ENCODE measurements around the gene SCMH1.
A peak's percentile ranks its signal among the peaks of the same experiment; 100 is the strongest.

Gene SCMH1

GRCh38 chr1:41286486-41286885, 44.4 kb upstream of the SCMH1 start:
- Histone ChIP-seq H3K9ac (ENCODE audit: low read length) (no peak overlapping the region), H3K79me2 (ENCODE audit: low read length) (no peaks in the 10 kb centered on the region), H3K4me3 (ENCODE audit: low read length) (no peak overlapping the region), H3K9me3 (ENCODE audit: insufficient read depth, low read length) (no peaks in the 10 kb centered on the region), H4K20me1 (ENCODE audit: insufficient read depth, low read length) (no peaks in the 10 kb centered on the region), H3K27me3 (ENCODE audit: low read depth, low read length) (peaks cover 40% of the 10 kb centered on the region), H2AFZ (ENCODE audit: low read depth, low read length) (no peak overlapping the region), H3K4me1 (ENCODE audit: low read length) (no peaks in the 10 kb centered on the region), H3K27ac (ENCODE audit: low read length) (no peak overlapping the region), H3K36me3 (replicated peaks; ENCODE audit: low read depth, low read length) (no peaks in the 10 kb centered on the region), H3K4me2 (ENCODE audit: low read length) (no peak overlapping the region)
- TF ChIP-seq CTCF (IDR thresholded peaks at IDR 0.05; ENCODE audit: low read depth, low read length) = no peak
- TF ChIP-seq EZH2phosphoT487 (IDR thresholded peaks at IDR 0.05; ENCODE audit: low read depth) = no peak

- H2AFZ ChIP-seq (ENCODE audit: low read depth, low read length) = no peak overlapping the region
- no peak overlapping the region for H3K27ac ChIP-seq (ENCODE audit: low read length)
- H3K27me3 ChIP-seq (ENCODE audit: low read depth, low read length) = peaks cover 37% of the 10 kb centered on the region
- H4K20me1 ChIP-seq (ENCODE audit: insufficient read depth, low read length) = no peaks in the 10 kb centered on the region
- H3K36me3 ChIP-seq (replicated peaks; ENCODE audit: low read depth, low read length) = no peaks in the 10 kb centered on the region
- no peaks in the 10 kb centered on the region for H3K4me1 ChIP-seq (ENCODE audit: low read length)
- H3K4me3 ChIP-seq (ENCODE audit: low read length) = no peak overlapping the region
- H3K4me2 ChIP-seq (ENCODE audit: low read length) = no peak overlapping the region
- H3K9ac ChIP-seq (ENCODE audit: low read length) = no peak overlapping the region
- no peaks in the 10 kb centered on the region for H3K9me3 ChIP-seq (ENCODE audit: insufficient read depth, low read length)
- H3K79me2 ChIP-seq (ENCODE audit: low read length) = no peaks in the 10 kb centered on the region
- no peak for TF ChIP-seq CTCF (IDR thresholded peaks at IDR 0.05; ENCODE audit: low read depth, low read length)
- TF ChIP-seq EZH2phosphoT487 (IDR thresholded peaks at IDR 0.05; ENCODE audit: low read depth) = no peak
Observed at GRCh38 chr1:41285818-41286217, 43.7 kb upstream of the SCMH1 start.

- H3K9me3 ChIP-seq (ENCODE audit: insufficient read depth, low read length) = no peaks in the 10 kb centered on the region
- no peak overlapping the region for H3K27ac ChIP-seq (ENCODE audit: low read length)
- no peak overlapping the region for H2AFZ ChIP-seq (ENCODE audit: low read depth, low read length)
- no peak overlapping the region for H3K9ac ChIP-seq (ENCODE audit: low read length)
- no peaks in the 10 kb centered on the region for H3K36me3 ChIP-seq (replicated peaks; ENCODE audit: low read depth, low read length)
- TF ChIP-seq CTCF (IDR thresholded peaks at IDR 0.05; ENCODE audit: low read depth, low read length) = no peak
- TF ChIP-seq EZH2phosphoT487 (IDR thresholded peaks at IDR 0.05; ENCODE audit: low read depth) = no peak
- no peaks in the 10 kb centered on the region for H3K79me2 ChIP-seq (ENCODE audit: low read length)
- H3K27me3 ChIP-seq (ENCODE audit: low read depth, low read length) = peaks cover 31% of the 10 kb centered on the region
- no peaks in the 10 kb centered on the region for H3K4me1 ChIP-seq (ENCODE audit: low read length)
- H3K4me2 ChIP-seq (ENCODE audit: low read length) = no peak overlapping the region
- H3K4me3 ChIP-seq (ENCODE audit: low read length) = no peak overlapping the region
- no peaks in the 10 kb centered on the region for H4K20me1 ChIP-seq (ENCODE audit: insufficient read depth, low read length)
Observed at GRCh38 chr1:41284121-41284520, 42.0 kb upstream of the SCMH1 start.

DNA sequence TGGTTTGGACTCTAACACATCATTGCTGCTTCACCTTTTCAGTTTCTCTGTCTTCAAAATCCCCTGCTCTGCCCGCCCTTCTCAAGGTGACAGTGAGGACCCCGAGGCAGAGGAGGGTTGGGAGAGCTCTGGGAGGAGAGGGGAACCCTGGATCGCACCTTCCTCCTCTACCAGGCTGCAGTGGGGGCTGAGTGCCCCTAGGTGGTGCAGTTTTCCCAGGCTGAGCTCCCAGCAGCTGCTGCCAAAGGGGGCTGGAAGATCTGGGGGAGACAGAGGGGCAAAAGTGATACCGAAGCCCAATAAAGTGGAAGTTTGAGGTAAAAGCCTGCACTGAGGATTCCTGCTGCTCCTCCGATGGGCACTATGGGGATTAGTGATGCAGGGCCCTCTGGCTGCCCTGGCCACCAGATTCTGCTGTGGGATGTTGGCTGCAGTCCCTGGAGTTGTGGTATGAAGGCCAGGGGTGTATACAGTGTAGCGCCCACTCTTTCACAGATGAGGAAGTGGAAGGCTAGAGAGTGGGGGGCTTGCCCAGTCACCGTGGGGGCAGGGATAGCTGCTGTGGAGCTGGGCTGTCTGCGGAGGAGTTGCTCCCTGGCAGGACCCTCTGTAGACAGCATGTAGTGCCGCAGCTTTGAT, 40.7 kb upstream of the SCMH1 start:
- H3K9ac ChIP-seq (ENCODE audit: low read length) = no peak overlapping the region
- H3K9me3 ChIP-seq (ENCODE audit: insufficient read depth, low read length) = no peaks in the 10 kb centered on the region
- H3K4me1 ChIP-seq (ENCODE audit: low read length) = no peaks in the 10 kb centered on the region
- H3K4me2 ChIP-seq (ENCODE audit: low read length) = no peak overlapping the region
- no peaks in the 10 kb centered on the region for H3K79me2 ChIP-seq (ENCODE audit: low read length)
- no peaks in the 10 kb centered on the region for H4K20me1 ChIP-seq (ENCODE audit: insufficient read depth, low read length)
- peaks cover 26% of the 10 kb centered on the region for H3K27me3 ChIP-seq (ENCODE audit: low read depth, low read length)
- 0 out of 2 replicates have a peak overlapping the region, but pooled peaks have one; percentile 25 for H2AFZ ChIP-seq (ENCODE audit: low read depth, low read length)
- no peak overlapping the region for H3K4me3 ChIP-seq (ENCODE audit: low read length)
- no peaks in the 10 kb centered on the region for H3K36me3 ChIP-seq (replicated peaks; ENCODE audit: low read depth, low read length)
- TF ChIP-seq EZH2phosphoT487 (IDR thresholded peaks at IDR 0.05; ENCODE audit: low read depth) (no peak), CTCF (IDR thresholded peaks at IDR 0.05; ENCODE audit: low read depth, low read length) (peak; percentile 75)
- H3K27ac ChIP-seq (ENCODE audit: low read length) = no peak overlapping the region

Data from OCI-LY3 (cell line).